MM.1S (cell line): ENCODE data around the gene FARS2.

ENCODE experiments used
- DNase-seq: peaks from one replicate; pipeline ENCODE4 v3.0.0-alpha.2; 2015
- H2AFZ ChIP-seq: fragments of 300-600 bp; sonication (generic); 2 replicates; pipeline ENCODE4 v1.6.0; 2016; ENCODE audit warnings: antibody characterized with exemption, low read length
- H3F3A ChIP-seq: fragments of 300-600 bp; sonication (generic); 2 replicates; pipeline ENCODE4 v1.6.1; 2016; ENCODE audit warnings: mild to moderate bottlenecking, antibody characterized with exemption, low read length, moderate library complexity, mixed read lengths; ENCODE audit not compliant: insufficient read depth
- H3K27ac ChIP-seq: fragments of 300-600 bp; sonication (generic); 2 replicates; pipeline ENCODE4 v1.5.1; 2016; ENCODE audit warnings: mild to moderate bottlenecking, low read length
- H3K27me3 ChIP-seq: fragments of 300-600 bp; sonication (generic); replicated peaks from 2 replicates; pipeline ENCODE4 v1.6.0; 2016; ENCODE audit warnings: low read length; ENCODE audit not compliant: insufficient read depth
- H3K36me3 ChIP-seq: fragments of 300-600 bp; sonication (generic); replicated peaks from 2 replicates; pipeline ENCODE4 v1.6.1; 2016; ENCODE audit warnings: mild to moderate bottlenecking, low read length, mixed read lengths; ENCODE audit not compliant: insufficient read depth
- H3K4me1 ChIP-seq: fragments of 300-600 bp; sonication (generic); 2 replicates; pipeline ENCODE4 v1.6.1; 2016; ENCODE audit warnings: low read length, mixed read lengths
- H3K4me2 ChIP-seq: fragments of 300-600 bp; sonication (generic); 2 replicates; pipeline ENCODE4 v1.6.0; 2016; ENCODE audit warnings: low read depth, low read length
- H3K4me3 ChIP-seq: fragments of 300-600 bp; sonication (generic); 2 replicates; pipeline ENCODE4 v1.5.1; 2016; ENCODE audit warnings: low read length, mixed read lengths
- H3K79me2 ChIP-seq: fragments of 300-600 bp; sonication (generic); 2 replicates; pipeline ENCODE4 v1.6.1; 2016; ENCODE audit warnings: mixed run types, low read length, mixed read lengths
- H3K9ac ChIP-seq: fragments of 300-600 bp; sonication (generic); 2 replicates; pipeline ENCODE4 v1.6.1; 2016; ENCODE audit warnings: low read length, mixed read lengths
- H3K9me2 ChIP-seq: fragments of 300-600 bp; sonication (generic); replicated peaks from 2 replicates; pipeline ENCODE4 v1.6.1; 2016; ENCODE audit warnings: mild to moderate bottlenecking, low read length, mixed read lengths; ENCODE audit not compliant: insufficient read depth
- H3K9me3 ChIP-seq: fragments of 300-600 bp; sonication (generic); replicated peaks from 2 replicates; pipeline ENCODE4 v1.6.1; 2016; ENCODE audit warnings: mild to moderate bottlenecking, low read length, mixed read lengths; ENCODE audit not compliant: insufficient read depth
- H4K20me1 ChIP-seq: fragments of 300-600 bp; sonication (generic); 2 replicates; pipeline ENCODE4 v1.6.1; 2016; ENCODE audit warnings: mild to moderate bottlenecking, low read length, moderate library complexity, mixed read lengths; ENCODE audit not compliant: insufficient read depth
- CTCF ChIP-seq: fragments of 300-600 bp; sonication (generic); IDR thresholded peaks from 2 replicates; pipeline ENCODE4 v1.5.1; 2016; ENCODE audit warnings: antibody characterized with exemption, low read length, mixed read lengths
- EZH2 ChIP-seq: fragments of 300-600 bp; sonication (generic); optimal IDR thresholded peaks from 2 replicates; pipeline ENCODE3; 2017; ENCODE audit warnings: low read depth, mild to moderate bottlenecking, antibody characterized with exemption, low read length, mixed read lengths
- EZH2phosphoT487 ChIP-seq: fragments of 300-600 bp; sonication (generic); IDR thresholded peaks from 2 replicates; pipeline ENCODE4 v1.6.1; 2018; ENCODE audit warnings: antibody characterized with exemption, low read length

The FARS2 gene

GRCh38 chr6:5229356-5229755, 32.0 kb upstream of the FARS2 start:
- Histone ChIP-seq H3K27me3 (no peaks in the 10 kb centered on the region), H3K9ac (no peak overlapping the region), H4K20me1 (no peaks in the 10 kb centered on the region), H3K9me2 (no peaks in the 10 kb centered on the region), H3K9me3 (no peaks in the 10 kb centered on the region), H3K4me2 (no peak overlapping the region), H3K79me2 (no peaks in the 10 kb centered on the region), H3K27ac (no peak overlapping the region), H3K4me3 (no peak overlapping the region), H2AFZ (no peak overlapping the region), H3F3A (no peaks in the 10 kb centered on the region), H3K36me3 (no peaks in the 10 kb centered on the region), H3K4me1 (peaks cover 4% of the 10 kb centered on the region; the same call in 1 of the 2 replicates)
- no peak for TF ChIP-seq EZH2phosphoT487
- DNase-seq, result no peak

GRCh38 chr6:5230081-5230480, 31.2 kb upstream of the FARS2 start:
- Histone ChIP-seq H3F3A (no peaks in the 10 kb centered on the region), H2AFZ (no peak overlapping the region), H4K20me1 (no peaks in the 10 kb centered on the region), H3K4me1 (peaks cover 4% of the 10 kb centered on the region; the same call in 1 of the 2 replicates), H3K9me3 (no peaks in the 10 kb centered on the region), H3K79me2 (no peaks in the 10 kb centered on the region), H3K9me2 (no peaks in the 10 kb centered on the region), H3K36me3 (no peaks in the 10 kb centered on the region), H3K27ac (no peak overlapping the region), H3K4me3 (no peak overlapping the region), H3K27me3 (no peaks in the 10 kb centered on the region), H3K9ac (no peak overlapping the region), H3K4me2 (no peak overlapping the region)
- TF ChIP-seq EZH2 (no peak), EZH2phosphoT487 (no peak), CTCF (no peak)
- no peak for DNase-seq

GRCh38 chr6:5231289-5231688, 30.0 kb upstream of the FARS2 start:
- Histone ChIP-seq H3K9me2 (no peaks in the 10 kb centered on the region), H4K20me1 (no peaks in the 10 kb centered on the region), H3K9ac (no peak overlapping the region), H3K27ac (no peak overlapping the region), H3K27me3 (no peaks in the 10 kb centered on the region), H3K36me3 (no peaks in the 10 kb centered on the region), H3K9me3 (no peaks in the 10 kb centered on the region), H3K79me2 (no peaks in the 10 kb centered on the region), H2AFZ (no peak overlapping the region), H3K4me1 (no peaks in the 10 kb centered on the region), H3K4me2 (no peak overlapping the region), H3K4me3 (no peak overlapping the region), H3F3A (no peaks in the 10 kb centered on the region)
- TF ChIP-seq EZH2, result no peak
- TF ChIP-seq EZH2phosphoT487, result no peak
- no peak for TF ChIP-seq CTCF
- no peak for DNase-seq

- Histone ChIP-seq H3K4me3 (no peak overlapping the region), H2AFZ (no peak overlapping the region), H3K4me1 (no peaks in the 10 kb centered on the region), H3K27ac (no peak overlapping the region), H3K4me2 (no peak overlapping the region), H3K9me2 (no peaks in the 10 kb centered on the region), H3F3A (no peaks in the 10 kb centered on the region), H3K27me3 (no peaks in the 10 kb centered on the region), H3K9me3 (no peaks in the 10 kb centered on the region), H4K20me1 (no peaks in the 10 kb centered on the region), H3K36me3 (no peaks in the 10 kb centered on the region), H3K9ac (no peak overlapping the region), H3K79me2 (no peaks in the 10 kb centered on the region)
- no peak for TF ChIP-seq CTCF
- no peak for TF ChIP-seq EZH2phosphoT487
- no peak for TF ChIP-seq EZH2
- no peak for DNase-seq
These were observed 26.4 kb upstream of the FARS2 start for GRCh38 chr6:5234874-5235273.
